ENCODE data around the gene CASP5. TPM values are rescaled to one million over a fixed set of nuclear protein-coding genes. Genes with fewer than 3 reads are reported as not detected.

CASP5 gene
- total RNA-seq, 1 donor from 2014 or later = not detected

DNA sequence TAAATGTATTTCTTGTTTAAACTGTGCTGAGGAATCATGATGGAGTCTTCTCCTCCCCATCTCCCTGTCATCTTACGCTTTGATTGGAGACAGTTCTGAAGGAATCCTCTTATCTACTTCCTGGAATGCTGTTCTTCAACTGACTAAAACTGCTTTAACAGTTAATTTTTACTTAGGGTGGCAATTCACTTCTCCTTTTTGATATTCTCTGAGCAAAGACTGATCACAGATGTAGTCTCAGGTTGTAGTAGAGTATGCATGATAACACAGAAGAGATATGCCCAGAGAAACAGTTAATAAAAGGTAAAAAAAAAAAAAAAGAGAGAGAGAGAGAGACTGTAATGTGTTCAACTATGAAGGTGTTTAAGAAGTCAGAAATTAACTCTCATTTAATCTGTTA lies 1.4 kb upstream of the CASP5 start:
- DNase-seq (ENCODE audit: low read depth) (no peak), FAIRE-seq (no peak)
- Histone ChIP-seq H3K4me3 (ENCODE audit: low read depth, low read length) (no peak overlapping the region), H3K36me3 (ENCODE audit: control insufficient read depth, insufficient read depth, low read length) (peaks cover 2% of the 10 kb centered on the region), H3K27me3 (ENCODE audit: control insufficient read depth, insufficient read depth, low read length) (no peaks in the 10 kb centered on the region)
- TF ChIP-seq, protein P1, sequence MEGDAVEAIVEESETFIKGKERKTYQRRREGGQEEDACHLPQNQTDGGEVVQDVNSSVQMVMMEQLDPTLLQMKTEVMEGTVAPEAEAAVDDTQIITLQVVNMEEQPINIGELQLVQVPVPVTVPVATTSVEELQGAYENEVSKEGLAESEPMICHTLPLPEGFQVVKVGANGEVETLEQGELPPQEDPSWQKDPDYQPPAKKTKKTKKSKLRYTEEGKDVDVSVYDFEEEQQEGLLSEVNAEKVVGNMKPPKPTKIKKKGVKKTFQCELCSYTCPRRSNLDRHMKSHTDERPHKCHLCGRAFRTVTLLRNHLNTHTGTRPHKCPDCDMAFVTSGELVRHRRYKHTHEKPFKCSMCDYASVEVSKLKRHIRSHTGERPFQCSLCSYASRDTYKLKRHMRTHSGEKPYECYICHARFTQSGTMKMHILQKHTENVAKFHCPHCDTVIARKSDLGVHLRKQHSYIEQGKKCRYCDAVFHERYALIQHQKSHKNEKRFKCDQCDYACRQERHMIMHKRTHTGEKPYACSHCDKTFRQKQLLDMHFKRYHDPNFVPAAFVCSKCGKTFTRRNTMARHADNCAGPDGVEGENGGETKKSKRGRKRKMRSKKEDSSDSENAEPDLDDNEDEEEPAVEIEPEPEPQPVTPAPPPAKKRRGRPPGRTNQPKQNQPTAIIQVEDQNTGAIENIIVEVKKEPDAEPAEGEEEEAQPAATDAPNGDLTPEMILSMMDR (IDR thresholded peaks at IDR 0.05; ENCODE audit: insufficient read depth, low read length, severe bottlenecking) = no peak

DNA sequence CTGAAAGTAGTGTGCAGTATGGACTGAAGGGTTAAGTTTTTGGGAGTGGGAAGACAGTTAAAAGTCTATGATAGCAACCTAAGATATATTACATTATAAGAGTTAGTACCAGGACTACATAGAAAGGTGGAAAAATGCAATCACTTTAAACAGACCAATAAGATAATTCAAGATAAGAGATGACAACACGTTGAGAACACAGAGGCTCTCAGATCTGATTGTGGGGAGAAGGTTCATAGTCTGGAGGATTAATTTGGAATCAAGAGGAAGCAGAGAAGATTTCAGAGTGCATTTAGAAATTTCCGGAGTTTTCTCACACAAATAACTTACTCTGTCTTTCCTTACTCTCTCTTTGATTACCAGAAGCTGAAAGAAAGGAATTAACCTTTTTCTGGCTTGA lies 441 bp downstream of the CASP5 start:
- H3K27me3 ChIP-seq (ENCODE audit: control insufficient read depth, insufficient read depth, low read length) = no peaks in the 10 kb centered on the region
- no peak for FAIRE-seq

DNA sequence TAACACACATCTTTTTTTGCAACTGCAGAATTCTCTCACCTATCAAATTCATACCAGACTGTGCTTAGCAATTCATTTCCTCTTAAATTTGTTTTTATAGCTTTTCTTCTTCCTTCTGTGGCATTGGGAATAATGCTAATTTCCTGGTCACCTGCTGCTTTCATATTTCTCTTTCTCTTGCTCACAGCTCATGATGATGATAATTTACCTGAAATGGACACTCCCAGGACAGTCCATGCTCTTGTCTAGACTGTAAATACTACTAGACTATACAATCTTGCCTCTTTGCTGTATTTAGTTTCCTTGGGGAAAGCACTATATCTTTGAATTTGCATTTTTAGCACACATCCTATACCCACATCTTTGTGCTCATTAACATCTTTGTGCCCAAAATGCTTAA lies 15.5 kb downstream of the CASP5 start:
- FAIRE-seq (no peak), DNase-seq (ENCODE audit: low read depth) (no peak)
- TF ChIP-seq, protein P1 (IDR thresholded peaks at IDR 0.05; ENCODE audit: insufficient read depth, low read length, severe bottlenecking) = no peak
- H3K27me3 ChIP-seq (ENCODE audit: control insufficient read depth, insufficient read depth, low read length) = no peaks in the 10 kb centered on the region
- H3K36me3 ChIP-seq (ENCODE audit: control insufficient read depth, insufficient read depth, low read length) = no peaks in the 10 kb centered on the region
- H3K4me3 ChIP-seq (ENCODE audit: low read depth, low read length) = no peak overlapping the region

More for the DNA sequence above, 441 bp downstream of the CASP5 start:
- TF ChIP-seq, protein P1 (IDR thresholded peaks at IDR 0.05; ENCODE audit: insufficient read depth, low read length, severe bottlenecking) = no peak
- DNase-seq (ENCODE audit: low read depth) = no peak
- no peak overlapping the region for H3K4me3 ChIP-seq (ENCODE audit: low read depth, low read length)
- H3K36me3 ChIP-seq (ENCODE audit: control insufficient read depth, insufficient read depth, low read length) = peaks cover 2% of the 10 kb centered on the region

DNA sequence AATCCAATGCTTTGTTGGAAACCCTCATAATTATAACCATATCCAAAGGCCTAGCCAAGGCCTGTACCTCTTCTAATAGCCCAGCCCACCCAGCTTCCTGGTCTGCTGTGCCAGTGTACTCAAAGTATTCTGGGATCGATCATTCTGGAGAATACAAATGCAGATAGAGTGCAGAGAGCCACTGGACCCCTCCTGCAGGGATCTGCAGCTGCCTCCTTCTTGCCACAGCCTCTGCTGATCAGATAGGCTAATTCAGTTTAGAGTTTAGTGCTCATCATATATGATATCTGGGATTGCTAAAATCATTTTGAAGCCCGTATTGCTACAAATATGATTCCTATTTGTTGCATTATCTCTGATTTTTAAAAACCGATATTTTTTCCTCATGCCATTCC lies 17.5 kb downstream of the CASP5 start:
- TF ChIP-seq, protein P1 (IDR thresholded peaks at IDR 0.05; ENCODE audit: insufficient read depth, low read length, severe bottlenecking) = no peak
- Histone ChIP-seq H3K36me3 (ENCODE audit: control insufficient read depth, insufficient read depth, low read length) (no peaks in the 10 kb centered on the region), H3K4me3 (ENCODE audit: low read depth, low read length) (no peak overlapping the region), H3K27me3 (ENCODE audit: control insufficient read depth, insufficient read depth, low read length) (no peaks in the 10 kb centered on the region)
- DNase-seq (ENCODE audit: low read depth) (no peak), FAIRE-seq (no peak)

DNA sequence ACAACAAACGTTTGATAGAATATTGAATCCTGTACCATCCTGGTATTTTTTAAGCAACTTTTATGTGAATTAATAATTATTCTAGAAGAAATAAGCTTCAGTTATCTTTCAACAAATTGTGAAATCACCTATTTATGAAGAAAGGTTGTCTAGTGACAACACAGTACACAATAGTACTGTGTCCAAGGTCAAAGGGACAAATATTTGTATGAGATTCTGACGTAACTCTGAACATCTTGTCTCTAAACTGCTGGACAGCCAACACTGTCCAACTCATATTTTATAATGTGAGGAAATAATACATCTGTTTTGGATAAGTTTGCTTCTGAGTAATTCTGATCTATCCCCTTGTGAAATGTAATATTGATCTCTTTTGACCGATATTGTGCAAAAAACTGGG lies 18.9 kb downstream of the CASP5 start:
- H3K27me3 ChIP-seq (ENCODE audit: control insufficient read depth, insufficient read depth, low read length) = no peaks in the 10 kb centered on the region
- DNase-seq (ENCODE audit: low read depth) (no peak), FAIRE-seq (no peak)
- no peaks in the 10 kb centered on the region for H3K36me3 ChIP-seq (ENCODE audit: control insufficient read depth, insufficient read depth, low read length)
- H3K4me3 ChIP-seq (ENCODE audit: low read depth, low read length) = no peak overlapping the region
- TF ChIP-seq, protein P1 (IDR thresholded peaks at IDR 0.05; ENCODE audit: insufficient read depth, low read length, severe bottlenecking) = no peak

DNA sequence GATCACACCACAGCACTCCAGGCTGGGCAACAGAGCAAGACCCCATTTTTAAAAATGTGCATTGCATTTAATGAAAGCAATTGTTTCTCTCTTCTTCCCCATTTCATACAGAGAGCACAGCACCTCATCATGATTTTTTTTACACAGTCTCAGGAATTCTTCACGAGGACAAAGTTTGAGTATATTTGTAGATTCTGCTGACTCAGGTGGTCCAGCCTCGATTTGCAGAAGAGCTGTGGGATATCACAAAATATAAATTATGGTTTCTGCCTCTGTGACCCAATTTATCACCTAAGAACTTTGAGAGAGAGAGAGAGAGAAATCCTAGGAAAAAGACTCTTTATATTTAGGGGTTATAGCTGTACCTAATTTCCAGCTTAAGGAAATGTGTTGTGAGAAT lies 19.8 kb downstream of the CASP5 start:
- TF ChIP-seq, protein P1 (IDR thresholded peaks at IDR 0.05; ENCODE audit: insufficient read depth, low read length, severe bottlenecking) = no peak
- H3K27me3 ChIP-seq (ENCODE audit: control insufficient read depth, insufficient read depth, low read length) = peaks cover 2% of the 10 kb centered on the region
- no peak overlapping the region for H3K4me3 ChIP-seq (ENCODE audit: low read depth, low read length)
- DNase-seq (ENCODE audit: low read depth) (no peak), FAIRE-seq (no peak)
- no peaks in the 10 kb centered on the region for H3K36me3 ChIP-seq (ENCODE audit: control insufficient read depth, insufficient read depth, low read length)
